ENCODE measurements around the gene PRG2. TPM values are rescaled to one million over a fixed set of nuclear protein-coding genes. Genes with fewer than 3 reads are reported as not detected.

The PRG2 gene
- total and polyA plus RNA-seq, 9 of the 15 experiments (the other 6 are each of a cell fraction or from before 2014, with no cell fraction given) = 1.8 to 78.0 (median 26.6) TPM

- TF ChIP-seq ZNF449 (CRISPR knock-in tag; IDR thresholded peaks at IDR 0.05) (no peak), HDGF (IDR thresholded peaks at IDR 0.05) (no peak), MCM7 (IDR thresholded peaks at IDR 0.05) (no peak), TEAD4 (IDR thresholded peaks at IDR 0.05; ENCODE audit: low read length) (no peak; the same call in 1 of the 2 replicates), TEAD4 (CRISPR knock-in tag; IDR thresholded peaks at IDR 0.05; ENCODE audit: borderline replicate concordance) (no peak), ZC3H11A (IDR thresholded peaks at IDR 0.05; ENCODE audit: low read depth, low read length) (no peak), STAT6 (CRISPR knock-in tag; IDR thresholded peaks at IDR 0.05) (no peak), THRA (IDR thresholded peaks at IDR 0.05) (no peak), ZNF263 (CRISPR knock-in tag; IDR thresholded peaks at IDR 0.05; ENCODE audit: borderline replicate concordance) (no peak), CREB3L1 (IDR thresholded peaks at IDR 0.05; ENCODE audit: borderline replicate concordance, low read depth) (no peak), SMARCA5 (IDR thresholded peaks at IDR 0.05) (no peak), POLR3G (IDR thresholded peaks at IDR 0.05; ENCODE audit: extremely low read depth, insufficient read length, insufficient replicate concordance) (no peak), HMGXB4 (CRISPR knock-in tag; IDR thresholded peaks at IDR 0.05) (no peak), ZNF551 (CRISPR knock-in tag; IDR thresholded peaks at IDR 0.05) (no peak), ZNF354B (CRISPR knock-in tag; IDR thresholded peaks at IDR 0.05) (no peak), E2F1 (CRISPR knock-in tag; IDR thresholded peaks at IDR 0.05) (no peak)
Measured at GRCh38 chr11:57425565-57426438, 35.4 kb upstream of the PRG2 start (continued).

Measured in K562 (cell line).